Epithelial cell of esophagus (primary cell): ENCODE results near the gene CDKL5.

Experiments
- DNase-seq: peaks from one replicate; pipeline ENCODE4 v3.0.0; 2010; ENCODE audit warnings: low read depth
- H3K4me3 ChIP-seq: 2 replicates; pipeline ENCODE4 v1.5.1; 2011; ENCODE audit warnings: mild to moderate bottlenecking, low read length, control low read depth
- CTCF ChIP-seq: IDR thresholded peaks from 2 replicates; pipeline ENCODE4 v1.5.1; 2011; ENCODE audit warnings: low read depth, mild to moderate bottlenecking, low read length, control low read depth, inconsistent platforms; ENCODE audit not compliant: insufficient read depth; ENCODE audit errors: missing control alignments

CDKL5 gene

GRCh38 chrX:18425199-18426003 is at the start of gene CDKL5:
Gene CDKL5 (plus strand): TSS chrX:18425608. CDS start chrX:18507097, 81,489 bp downstream.
- no peak for TF ChIP-seq CTCF
- peak; percentile 97 for DNase-seq
- peak within 1 kb of the TSS; percentile 61 for H3K4me3 ChIP-seq

DNA sequence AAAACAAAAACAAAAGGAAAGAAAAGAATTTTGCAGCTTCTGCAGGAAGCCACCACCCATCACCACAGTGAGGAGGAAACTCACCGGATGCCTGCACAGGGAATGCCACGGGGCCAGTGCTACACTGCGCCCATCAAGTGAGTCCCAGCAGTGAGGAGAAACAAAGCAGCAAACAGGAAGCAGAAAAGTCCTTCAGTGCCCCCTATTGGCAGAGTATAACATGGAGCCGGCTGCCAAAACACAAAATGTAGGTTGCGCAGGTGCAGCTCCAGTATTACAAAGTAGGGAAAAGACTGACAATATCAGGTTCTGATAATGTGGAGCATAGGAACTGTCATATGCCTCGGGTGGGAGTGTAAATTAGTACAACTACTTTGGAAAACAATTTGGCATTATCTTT is 47.6 kb upstream of the CDKL5 start:
- H3K4me3 ChIP-seq: no peak overlapping the region
- DNase-seq: peak; percentile 13
- peak; percentile 36 for TF ChIP-seq CTCF

DNA sequence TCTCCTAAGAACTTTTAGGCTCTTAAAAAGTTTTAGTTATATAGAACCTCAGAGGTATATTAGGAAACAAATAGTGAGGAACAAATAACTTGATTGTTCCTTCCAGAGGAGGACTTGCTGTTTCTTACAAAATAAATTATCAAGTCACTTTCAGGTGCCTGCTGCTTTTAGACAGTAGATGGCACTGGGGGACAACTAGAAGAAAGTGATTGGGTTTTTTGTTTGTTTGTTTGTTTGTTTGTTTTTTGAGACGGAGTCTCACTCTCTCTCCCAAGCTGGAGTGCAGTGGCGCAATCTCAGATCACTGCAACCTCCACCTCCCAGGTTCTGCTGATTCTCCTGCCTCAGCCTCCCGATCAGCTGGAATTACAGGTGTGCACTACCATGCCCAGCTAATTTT is 35.4 kb upstream of the CDKL5 start:
- H3K4me3 ChIP-seq: no peak overlapping the region
- TF ChIP-seq CTCF: peak; percentile 19
- DNase-seq: no peak

DNA sequence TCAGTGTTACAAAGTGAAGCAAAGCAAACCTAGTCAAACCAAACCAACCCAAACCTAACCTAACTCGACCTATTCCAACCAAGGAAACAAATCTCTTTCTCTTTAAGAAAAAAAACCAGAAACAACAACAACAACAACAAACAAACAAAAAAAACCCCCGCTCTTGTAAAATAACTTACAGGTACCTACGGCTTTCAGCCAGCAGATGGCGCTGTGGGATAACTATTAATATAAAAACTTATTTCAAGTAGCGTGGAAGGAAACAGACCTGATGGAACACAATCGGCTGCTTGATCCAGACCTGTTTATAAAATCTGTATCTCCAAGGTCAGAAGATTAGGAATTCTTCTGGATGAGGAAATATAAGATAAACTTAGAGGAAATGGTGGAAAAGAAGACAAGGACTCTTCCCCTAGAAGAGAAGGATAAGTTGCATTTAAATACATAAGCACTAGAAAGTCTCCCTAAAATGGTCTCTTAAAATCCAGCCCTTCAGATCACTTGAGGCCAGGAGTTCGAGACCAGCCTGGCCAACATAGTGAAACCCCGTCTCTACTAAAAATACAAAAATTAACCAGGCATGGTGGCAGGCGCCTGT is 34.4 kb upstream of the CDKL5 start:
- peak; percentile 49 for TF ChIP-seq CTCF
- H3K4me3 ChIP-seq: no peak overlapping the region
- peak; percentile 52 for DNase-seq

GRCh38 chrX:18394477-18394876 is 30.9 kb upstream of the CDKL5 start:
- no peak overlapping the region for H3K4me3 ChIP-seq
- no peak for TF ChIP-seq CTCF
- no peak for DNase-seq

GRCh38 chrX:18401848-18402213 is 23.6 kb upstream of the CDKL5 start:
- TF ChIP-seq CTCF: no peak
- no peak for DNase-seq
- no peak overlapping the region for H3K4me3 ChIP-seq
